Pons (tissue), 1 donor: ENCODE results near the gene FAM110D.

ENCODE experiments used
- DNase-seq: peaks from one replicate; pipeline ENCODE4 v3.0.0-alpha.2; 2016; ENCODE audit warnings: low spot score

FAM110D gene

GRCh38 chr1:26189331-26189730 lies 30.5 kb downstream of the FAM110D start:
- no peak for DNase-seq

- no peak for DNase-seq
These were observed 30.9 kb downstream of the FAM110D start for GRCh38 chr1:26189751-26190275.

DNA sequence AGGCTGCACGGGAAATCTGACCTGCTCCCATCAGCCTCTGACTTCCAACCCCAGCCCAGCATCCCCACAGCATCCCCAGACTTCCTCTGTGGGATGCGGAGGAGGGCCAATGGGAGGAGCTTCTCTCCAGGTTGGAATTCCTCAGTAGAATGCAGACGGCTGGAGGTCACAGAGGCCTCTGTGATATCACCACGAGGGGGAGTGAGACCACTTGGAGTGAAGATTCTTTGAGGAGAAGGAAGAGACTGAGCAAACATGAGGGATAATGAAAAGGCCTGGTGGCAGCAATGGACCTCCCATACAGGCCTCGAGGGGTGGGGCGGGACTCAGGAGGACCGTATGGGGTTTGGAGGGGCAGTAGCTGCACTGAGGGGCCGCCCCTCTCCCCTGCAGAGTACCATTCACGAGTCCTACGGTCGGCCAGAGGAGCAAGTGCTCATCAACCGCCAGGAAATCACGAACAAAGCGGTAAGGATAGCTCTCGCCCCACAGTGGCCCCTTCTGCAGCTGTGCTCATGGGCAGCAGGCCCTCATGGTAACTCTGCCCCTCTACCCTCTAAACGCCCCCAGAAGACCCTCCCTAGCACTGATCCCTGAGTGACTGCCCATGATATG lies 31.6 kb downstream of the FAM110D start, which contains the start of gene CATSPER4:
Gene CATSPER4 (plus strand): TSS at position 230 of the 615 bp plus-strand sequence. CDS start 26 bp downstream, at position 256.
- DNase-seq: peak; percentile 22

DNA sequence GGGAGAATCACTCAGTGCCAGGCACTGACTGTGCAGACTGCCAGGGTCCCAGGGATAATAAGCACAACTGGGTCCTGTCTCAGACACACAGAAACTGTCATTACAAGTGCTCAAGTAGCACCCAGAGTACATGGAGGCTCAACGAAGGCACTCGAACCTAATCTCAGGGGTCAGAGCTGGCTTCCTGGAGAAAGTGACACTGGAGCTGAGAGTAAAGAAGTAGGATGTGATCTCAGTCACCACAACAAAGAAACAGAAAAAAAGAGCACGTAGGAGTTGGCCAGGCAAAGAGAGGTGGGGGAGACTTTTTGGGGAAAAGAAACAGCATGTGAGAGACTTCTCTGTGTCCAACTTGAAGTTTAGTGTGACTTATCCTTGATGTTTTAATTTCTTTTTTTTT lies 32.9 kb downstream of the FAM110D start:
- no peak for DNase-seq

GRCh38 chr1:26195805-26196204 lies 36.9 kb downstream of the FAM110D start:
- DNase-seq: no peak

- no peak for DNase-seq
These were observed 38.4 kb downstream of the FAM110D start for GRCh38 chr1:26197301-26197700.

GRCh38 chr1:26197813-26198212 lies 38.9 kb downstream of the FAM110D start:
- DNase-seq: no peak

- no peak for DNase-seq
These were observed 41.5 kb downstream of the FAM110D start for GRCh38 chr1:26200413-26200812.

GRCh38 chr1:26203642-26204318 lies 44.9 kb downstream of the FAM110D start:
- no peak for DNase-seq

DNA sequence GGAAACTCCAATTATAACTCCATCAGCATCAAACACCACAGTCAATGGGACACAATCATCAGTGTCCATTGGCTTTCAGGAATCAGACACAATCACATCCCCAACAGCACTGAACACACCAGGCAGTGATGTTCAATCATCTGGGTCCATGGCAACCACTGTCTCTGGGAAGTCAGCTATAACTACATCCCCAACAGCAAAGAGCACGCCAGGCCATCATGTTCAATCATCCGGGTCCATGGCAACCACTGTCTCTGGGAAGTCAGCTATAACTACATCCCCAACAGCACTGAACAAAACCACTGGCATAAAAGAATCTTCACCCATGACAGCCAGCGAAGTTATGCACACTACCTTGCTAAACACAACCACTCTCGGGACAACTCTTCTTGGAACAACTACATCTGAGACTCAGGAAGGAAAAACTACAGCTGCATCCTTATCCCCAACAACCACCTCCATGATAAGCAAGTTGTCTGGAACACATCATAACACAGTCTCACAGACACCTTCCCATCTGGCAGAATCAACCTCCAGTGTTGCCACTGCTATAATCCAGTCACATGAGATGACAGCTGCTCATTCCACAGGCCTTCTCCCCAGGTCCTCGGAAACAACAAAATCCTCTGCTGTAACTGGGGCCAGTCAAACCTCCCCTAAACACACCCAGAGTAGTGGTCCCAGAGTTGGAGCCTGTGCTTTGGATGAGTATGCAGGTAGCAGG lies 51.4 kb downstream of the FAM110D start:
- DNase-seq: no peak

GRCh38 chr1:26212726-26213125 lies 53.8 kb downstream of the FAM110D start:
- no peak for DNase-seq

- DNase-seq: no peak
These were observed 54.5 kb downstream of the FAM110D start for GRCh38 chr1:26213335-26213905.
